Measurements from ENCODE around the gene STK33.

Gene STK33

GRCh38 chr11:8351223-8351622, 242.8 kb downstream of the STK33 start:
- no peak overlapping the region for H3K9ac ChIP-seq (ENCODE audit: low read depth, low read length)
- no peak overlapping the region for H3K4me3 ChIP-seq (ENCODE audit: low read depth in 1 of 2, low read length in 2 of 2)
- TF ChIP-seq EZH2 (IDR thresholded peaks at IDR 0.05; ENCODE audit: borderline replicate concordance, low read depth, low read length, severe bottlenecking) (no peak), CTCF (IDR thresholded peaks at IDR 0.05; ENCODE audit: borderline replicate concordance, extremely low read depth, low read length, poor library complexity, severe bottlenecking) (no peak)
- no peak for ATAC-seq (ENCODE audit: insufficient read depth, low read depth)
- no peaks in the 10 kb centered on the region for H4K20me1 ChIP-seq (ENCODE audit: insufficient read depth, low read length)
- H3K79me2 ChIP-seq (ENCODE audit: insufficient read depth, low read length) = no peaks in the 10 kb centered on the region
- no peak for DNase-seq
- H3K9me3 ChIP-seq (ENCODE audit: insufficient read depth, low read length, severe bottlenecking) = no peaks in the 10 kb centered on the region
- H3K36me3 ChIP-seq (ENCODE audit: insufficient read depth, low read length) = no peaks in the 10 kb centered on the region
- H2AFZ ChIP-seq (ENCODE audit: low read depth, low read length) = no peak overlapping the region
- H3K27ac ChIP-seq (ENCODE audit: low read length) = no peak overlapping the region
- H3K4me2 ChIP-seq (ENCODE audit: insufficient read depth, low read length) = no peak overlapping the region
- H3K4me1 ChIP-seq (ENCODE audit: insufficient read depth, low read length) = no peaks in the 10 kb centered on the region
- H3K27me3 ChIP-seq (ENCODE audit: insufficient read depth, low read length, poor library complexity) = peaks cover 6% of the 10 kb centered on the region

GRCh38 chr11:8347978-8348377, 246.1 kb downstream of the STK33 start:
- no peaks in the 10 kb centered on the region for H3K4me1 ChIP-seq (ENCODE audit: insufficient read depth, low read length)
- H3K27ac ChIP-seq (ENCODE audit: low read length) = no peak overlapping the region
- H3K9ac ChIP-seq (ENCODE audit: low read depth, low read length) = no peak overlapping the region
- H3K4me2 ChIP-seq (ENCODE audit: insufficient read depth, low read length) = no peak overlapping the region
- H3K9me3 ChIP-seq (ENCODE audit: insufficient read depth, low read length, severe bottlenecking) = no peaks in the 10 kb centered on the region
- peaks cover 2% of the 10 kb centered on the region for H3K27me3 ChIP-seq (ENCODE audit: insufficient read depth, low read length, poor library complexity)
- no peak overlapping the region for H3K4me3 ChIP-seq (ENCODE audit: low read depth in 1 of 2, low read length in 2 of 2)
- no peak for ATAC-seq (ENCODE audit: insufficient read depth, low read depth)
- no peak for TF ChIP-seq EZH2 (IDR thresholded peaks at IDR 0.05; ENCODE audit: borderline replicate concordance, low read depth, low read length, severe bottlenecking)
- TF ChIP-seq CTCF (IDR thresholded peaks at IDR 0.05; ENCODE audit: borderline replicate concordance, extremely low read depth, low read length, poor library complexity, severe bottlenecking) = no peak
- H4K20me1 ChIP-seq (ENCODE audit: insufficient read depth, low read length) = peaks cover 3% of the 10 kb centered on the region; the same call in 1 of the 2 replicates
- DNase-seq = no peak
- H2AFZ ChIP-seq (ENCODE audit: low read depth, low read length) = no peak overlapping the region
- H3K36me3 ChIP-seq (ENCODE audit: insufficient read depth, low read length) = no peaks in the 10 kb centered on the region
- H3K79me2 ChIP-seq (ENCODE audit: insufficient read depth, low read length) = no peaks in the 10 kb centered on the region

- DNase-seq = no peak
- peaks cover 3% of the 10 kb centered on the region; the same call in 1 of the 2 replicates for H4K20me1 ChIP-seq (ENCODE audit: insufficient read depth, low read length)
- no peaks in the 10 kb centered on the region for H3K9me3 ChIP-seq (ENCODE audit: insufficient read depth, low read length, severe bottlenecking)
- H3K27me3 ChIP-seq (ENCODE audit: insufficient read depth, low read length, poor library complexity) = peaks cover 2% of the 10 kb centered on the region
- no peaks in the 10 kb centered on the region for H3K79me2 ChIP-seq (ENCODE audit: insufficient read depth, low read length)
- no peak overlapping the region for H2AFZ ChIP-seq (ENCODE audit: low read depth, low read length)
- no peak overlapping the region for H3K9ac ChIP-seq (ENCODE audit: low read depth, low read length)
- no peak overlapping the region for H3K4me3 ChIP-seq (ENCODE audit: low read depth in 1 of 2, low read length in 2 of 2)
- H3K4me1 ChIP-seq (ENCODE audit: insufficient read depth, low read length) = no peaks in the 10 kb centered on the region
- H3K4me2 ChIP-seq (ENCODE audit: insufficient read depth, low read length) = no peak overlapping the region
- no peak for ATAC-seq (ENCODE audit: insufficient read depth, low read depth)
- H3K27ac ChIP-seq (ENCODE audit: low read length) = no peak overlapping the region
- H3K36me3 ChIP-seq (ENCODE audit: insufficient read depth, low read length) = no peaks in the 10 kb centered on the region
- no peak for TF ChIP-seq EZH2 (IDR thresholded peaks at IDR 0.05; ENCODE audit: borderline replicate concordance, low read depth, low read length, severe bottlenecking)
- no peak for TF ChIP-seq CTCF (IDR thresholded peaks at IDR 0.05; ENCODE audit: borderline replicate concordance, extremely low read depth, low read length, poor library complexity, severe bottlenecking)
Observed at GRCh38 chr11:8346157-8346755, 247.8 kb downstream of the STK33 start.
